Cardiac septum (tissue), 1 donor: ENCODE measurements around the gene MMD. TPM values are rescaled to one million over a fixed set of nuclear protein-coding genes. Genes with fewer than 3 reads are reported as not detected.
"Not testable (repeated sequence)": the region's sequence is repeated elsewhere in the genome, so short reads cannot be mapped to it uniquely, and the experiment has no call there.

Source experiments
- DNase-seq: peaks from one replicate; pipeline ENCODE4 v3.0.0-alpha.2; 2020; ENCODE audit warnings: low spot score
- intact Hi-C: fragments of 100-400 bp; cut with DNase I; formaldehyde crosslinking; loops from one replicate; pipeline ENCODE4 v1.14.0; 2022
- total RNA-seq: library from RNA; stranded (reverse); fragmentation: NEBNext Ultra II Directional; extraction: Animal tissue kit (Norgen Biotek cat#: 25700); gene quantifications from one replicate; pipeline ENCODE4 v1.2.1, GENCODE V29; 2021
- donor health status: DM: no; HTN: no; CAD: no.

MMD gene
- total RNA-seq, 1 donor from 2014 or later: 12.6 TPM

DNA sequence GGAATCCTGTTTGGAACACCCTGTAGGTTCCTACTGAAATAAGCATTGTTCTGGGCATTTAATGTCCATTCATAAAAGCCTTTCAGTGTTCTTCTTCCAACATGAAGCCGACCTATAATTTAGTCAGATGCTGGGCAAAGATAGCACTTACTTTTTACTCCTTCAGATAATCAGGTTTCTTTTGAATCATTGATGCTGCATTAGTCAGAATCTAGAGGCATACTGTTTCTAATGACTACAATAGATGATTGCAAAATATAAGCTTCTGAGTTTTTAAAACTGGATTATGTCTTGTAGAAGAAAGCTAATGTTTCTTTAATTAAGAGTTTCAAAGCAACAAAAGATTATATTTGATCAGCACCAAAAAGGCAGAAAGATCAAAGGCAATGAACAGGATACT is 16.0 kb downstream of the MMD start:
- intact Hi-C loops: no loop called here
- DNase-seq: no peak

DNA sequence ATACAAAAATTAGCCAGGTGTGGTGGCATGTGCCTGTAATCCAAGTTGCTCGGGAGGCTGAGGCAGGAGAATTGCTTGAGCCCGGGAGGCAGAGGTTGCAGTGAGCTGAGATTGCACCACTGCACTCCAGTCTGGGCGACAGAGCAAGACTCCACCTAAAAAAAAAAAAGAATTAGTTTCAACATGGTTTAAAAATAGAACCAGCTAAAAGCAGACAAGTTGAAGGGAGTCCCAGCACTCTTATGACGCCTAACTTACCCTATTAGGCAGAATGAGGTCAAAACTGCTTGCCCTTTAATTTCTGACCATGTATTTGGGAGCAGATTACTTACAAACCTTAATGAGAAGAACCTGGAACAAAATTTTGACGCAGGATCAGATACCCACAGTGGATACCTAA is 17.4 kb downstream of the MMD start:
- DNase-seq, intact Hi-C loops: not testable (repeated sequence)

DNA sequence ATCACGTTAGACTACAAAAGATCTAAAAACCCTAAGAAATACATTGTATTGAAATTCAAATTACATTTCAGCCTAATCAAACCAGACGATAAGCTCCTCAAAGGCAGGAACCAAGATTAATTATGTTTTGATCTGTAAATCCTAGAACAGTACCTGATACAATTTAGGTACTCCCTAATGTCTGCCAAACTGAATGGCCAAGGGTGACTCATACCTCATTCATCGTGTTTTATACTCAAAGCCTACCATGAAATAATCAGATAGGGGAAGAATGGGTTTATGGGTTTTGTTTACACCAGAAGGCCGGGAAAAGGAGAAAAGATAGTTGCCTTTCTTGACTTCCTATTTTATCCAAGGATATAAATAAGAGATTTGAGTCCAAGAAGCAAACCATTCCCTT is 19.3 kb downstream of the MMD start:
- intact Hi-C loops: no loop called here
- DNase-seq: no peak

DNA sequence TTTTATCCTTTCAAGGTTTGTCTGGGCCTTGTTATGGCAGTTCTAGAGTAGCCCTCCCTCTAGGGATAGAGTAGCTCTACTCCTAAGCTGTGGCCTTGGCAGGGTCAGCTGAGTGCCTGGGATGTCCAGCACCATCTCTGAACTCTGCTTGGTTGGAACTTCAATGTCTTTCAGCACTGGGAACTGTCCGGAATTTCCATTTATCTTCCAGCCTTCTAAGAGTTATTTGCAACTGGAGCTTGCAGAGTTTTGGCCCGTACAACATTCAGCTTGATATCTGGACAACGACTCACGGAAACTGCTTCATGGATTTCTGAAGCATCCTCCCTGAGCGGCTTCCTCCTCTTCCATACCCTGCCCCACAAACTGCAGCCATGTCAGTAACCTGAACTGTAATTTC is 22.9 kb downstream of the MMD start:
- intact Hi-C loops: no loop called here

DNA sequence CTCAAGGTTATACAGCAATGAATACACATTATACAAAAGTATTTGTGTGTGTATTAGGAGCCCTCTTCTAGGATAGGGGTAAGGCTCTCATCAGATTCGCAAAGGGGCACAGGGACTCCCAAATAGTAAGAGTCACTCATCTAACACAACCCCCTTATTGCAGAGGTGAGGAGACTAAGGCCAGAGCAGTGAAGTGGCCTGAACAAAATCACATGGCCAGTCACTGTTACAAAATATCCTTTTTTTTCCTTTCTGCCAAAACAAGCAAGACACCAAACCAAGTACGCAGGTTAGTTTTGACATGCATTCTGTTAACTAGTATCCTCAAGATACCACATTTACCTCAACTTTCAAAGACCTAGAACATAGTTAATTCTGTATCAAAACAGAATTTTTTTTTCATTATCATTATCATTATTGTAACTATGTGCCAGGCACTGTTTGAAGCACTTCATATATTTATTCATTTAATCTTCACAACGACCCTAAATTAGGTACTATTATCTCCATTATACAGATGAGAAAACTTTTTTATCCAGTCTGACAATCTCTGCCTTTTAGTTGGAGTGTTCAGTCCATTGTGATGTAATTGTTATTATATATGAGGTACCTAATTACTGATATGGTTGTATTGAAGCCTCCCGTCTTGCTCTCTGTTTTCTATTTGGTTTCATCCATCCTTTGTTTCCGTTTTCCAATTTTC is 25.7 kb downstream of the MMD start:
- intact Hi-C loops: no loop called here
- no peak for DNase-seq

More for the DNA sequence above, 22.9 kb downstream of the MMD start:
- no peak for DNase-seq

DNA sequence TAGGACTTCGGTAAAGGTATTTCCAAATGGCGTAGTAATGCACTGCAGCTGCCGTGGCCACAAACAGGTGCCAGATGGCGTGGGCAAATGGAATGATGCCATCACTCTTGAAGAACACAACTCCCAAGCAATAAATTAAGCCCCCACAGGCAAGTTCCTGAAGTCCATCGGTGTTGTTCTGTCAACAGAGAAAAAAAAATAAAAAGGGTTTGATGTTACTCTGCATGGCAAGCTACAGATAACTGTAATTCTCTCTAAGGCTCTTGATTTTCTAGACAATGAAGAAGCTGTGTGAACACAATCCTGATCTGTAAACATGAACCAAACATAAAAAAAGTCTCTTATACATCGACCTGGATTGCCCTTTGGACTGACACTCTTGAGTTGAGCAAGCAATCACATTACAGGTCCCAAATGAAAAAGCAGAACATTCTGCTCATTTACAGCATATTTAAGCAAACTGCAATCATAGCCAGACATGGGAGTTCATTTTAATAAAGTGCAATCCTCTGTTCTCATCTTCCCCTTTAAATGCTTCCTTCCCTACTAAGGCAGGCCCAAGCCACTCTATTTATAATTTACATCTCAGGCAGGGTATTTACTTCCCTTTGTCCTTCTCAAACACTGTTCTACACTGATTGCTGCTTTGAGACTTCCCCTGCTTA is 27.1 kb downstream of the MMD start:
- intact Hi-C loops: no loop called here
- no peak for DNase-seq

DNA sequence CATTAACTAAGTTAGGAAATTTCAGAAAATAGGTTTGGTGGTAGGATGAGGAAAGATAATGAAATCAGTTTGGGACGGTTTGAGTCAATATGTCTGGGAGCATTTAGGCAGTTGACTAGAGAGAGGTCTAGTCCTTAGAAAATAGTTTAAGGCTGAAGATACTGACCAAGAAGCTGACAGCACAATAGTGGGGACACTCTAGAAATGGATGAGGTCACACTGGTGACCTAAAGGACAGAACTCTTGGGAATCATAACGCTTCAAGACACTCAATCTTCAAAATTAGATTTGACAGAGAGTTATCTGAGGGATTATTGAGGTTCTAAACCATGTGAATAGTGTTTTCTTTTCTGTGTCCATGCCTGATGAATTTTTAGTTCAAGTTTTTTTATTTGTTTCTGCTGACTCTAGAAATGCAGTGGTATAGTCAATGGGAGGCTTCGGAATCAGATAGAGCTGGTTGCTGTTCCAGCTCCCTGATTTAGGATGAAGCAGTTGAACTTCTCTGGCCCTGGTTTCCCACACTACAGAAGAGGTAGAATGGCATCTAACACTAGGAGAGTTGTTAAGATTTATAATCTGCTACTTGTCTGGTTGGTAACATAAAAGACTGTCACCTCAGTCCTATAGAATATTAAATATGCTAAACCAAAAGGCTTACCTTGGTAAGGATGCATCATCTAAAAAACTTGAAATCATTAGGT is 29.7 kb downstream of the MMD start:
- intact Hi-C loops: no loop called here

DNA sequence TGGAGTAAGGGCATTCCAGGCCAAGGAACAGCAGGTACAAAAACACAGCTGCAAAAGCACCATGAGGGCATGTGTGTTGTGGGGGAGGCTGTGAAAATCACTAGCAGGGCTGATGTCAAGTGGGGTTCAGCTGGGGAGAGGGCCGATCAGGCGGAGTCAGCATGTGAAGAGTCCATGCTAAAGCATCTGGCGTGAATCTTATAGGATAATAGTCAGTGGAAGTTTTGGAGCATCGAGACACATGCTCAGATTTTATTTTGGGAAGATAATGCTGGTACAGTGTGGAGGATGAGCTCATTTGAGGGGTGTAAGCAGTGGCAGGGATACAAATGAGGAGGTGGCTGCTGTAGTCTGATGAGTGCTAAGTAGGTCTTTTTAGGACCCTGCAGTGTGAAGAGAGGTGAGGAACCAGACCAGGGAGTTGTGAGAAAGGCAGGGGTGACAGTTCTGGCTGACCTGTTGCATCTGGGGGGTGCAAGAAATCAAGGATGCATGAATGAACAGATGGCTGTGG is 30.3 kb downstream of the MMD start:
- no peak for DNase-seq
- intact Hi-C loops: no loop called here

More for the DNA sequence above, 29.7 kb downstream of the MMD start:
- DNase-seq: no peak

DNA sequence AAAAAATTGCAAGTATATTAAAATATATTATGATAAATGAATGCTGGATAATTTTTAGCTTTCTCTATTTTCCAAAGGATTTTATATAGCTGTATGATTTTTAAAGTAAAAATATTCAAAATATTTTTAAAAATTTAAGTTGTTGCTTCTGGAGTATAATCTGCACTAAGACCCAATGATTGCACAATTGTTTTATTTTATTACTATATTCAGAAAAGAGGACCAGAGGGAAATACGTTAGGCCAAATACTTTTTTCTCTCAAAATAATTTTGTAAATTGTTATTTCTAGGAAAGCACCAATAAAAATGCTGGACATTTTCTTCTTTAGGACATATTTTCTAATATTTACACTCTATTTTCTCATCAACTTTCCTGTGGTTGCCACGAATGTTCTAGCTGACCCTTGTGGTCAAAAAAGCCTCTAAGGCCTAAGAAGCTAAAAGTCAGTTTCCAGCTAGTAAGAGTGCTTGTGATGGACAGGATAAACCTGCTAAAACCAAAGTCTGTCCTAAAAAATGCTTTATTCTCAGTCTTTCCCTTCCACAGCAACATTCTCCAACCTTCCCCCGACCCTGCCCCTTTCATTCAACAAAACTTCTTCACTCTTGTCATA is 31.2 kb downstream of the MMD start:
- DNase-seq: no peak
- intact Hi-C loops: no loop called here

DNA sequence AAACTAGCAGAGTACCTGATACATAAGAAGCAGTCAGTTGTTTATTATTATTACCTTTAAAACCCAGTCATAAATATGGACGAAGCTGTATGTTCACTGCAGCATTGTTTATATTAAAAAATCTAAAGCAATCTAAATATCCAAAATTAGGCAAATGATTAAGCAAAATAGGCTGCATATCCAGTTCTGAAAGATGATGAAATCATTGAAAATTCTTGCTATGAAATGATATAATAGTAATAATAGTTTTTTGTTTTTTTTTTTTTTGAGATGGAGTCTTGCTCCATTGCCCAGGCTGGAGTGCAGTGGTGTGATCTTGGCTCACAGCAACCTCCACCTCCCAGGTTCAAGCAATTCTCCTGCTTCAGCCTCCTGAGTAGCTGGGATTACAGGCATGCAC is 31.9 kb downstream of the MMD start:
- intact Hi-C loops, DNase-seq: not testable (repeated sequence)

DNA sequence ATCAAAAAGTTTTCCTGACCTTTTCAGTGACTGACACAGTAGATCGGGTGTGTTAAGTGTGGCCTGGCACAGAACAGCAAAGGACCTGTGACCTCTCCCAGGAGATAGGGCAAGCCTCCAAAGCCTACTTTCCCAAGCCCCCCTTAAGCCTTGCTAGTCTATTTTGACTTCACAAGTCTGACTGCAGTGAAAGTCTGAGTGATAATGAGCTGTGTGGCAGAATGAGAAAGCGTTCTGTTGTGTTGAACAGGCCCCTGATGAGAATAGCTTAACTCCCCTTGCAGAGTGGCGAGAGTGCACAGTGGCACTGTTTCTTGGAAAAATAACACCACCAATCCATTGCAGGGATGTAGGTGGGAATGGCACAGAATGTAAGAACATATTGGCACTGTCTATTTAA is 32.8 kb downstream of the MMD start:
- DNase-seq: no peak
- intact Hi-C loops: no loop called here

DNA sequence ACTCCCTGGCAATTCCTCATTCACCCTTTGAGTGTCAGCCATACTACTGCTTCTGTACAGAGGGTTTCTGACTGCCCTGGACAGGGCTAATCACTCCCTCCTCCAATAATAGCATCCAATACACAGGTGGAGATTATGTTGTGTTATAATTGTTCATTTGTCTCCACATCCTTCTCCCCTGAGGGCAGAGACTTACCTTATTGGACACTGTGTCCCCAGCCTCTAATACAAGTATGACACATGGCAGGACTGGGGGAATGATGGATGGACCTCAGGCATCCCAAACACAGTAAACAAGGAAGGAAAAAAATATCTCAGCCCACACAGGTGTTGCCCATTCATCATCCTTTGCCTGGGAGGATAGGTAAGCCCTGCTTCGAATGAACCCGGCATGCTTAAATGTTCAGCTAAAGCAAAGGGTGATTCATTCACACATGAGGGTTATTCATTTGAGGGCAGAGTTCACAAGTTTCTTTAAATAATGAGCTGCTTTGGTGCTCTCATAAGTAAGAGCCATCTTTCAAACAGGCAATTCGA is 34.8 kb downstream of the MMD start:
- no peak for DNase-seq
- intact Hi-C loops: no loop called here

DNA sequence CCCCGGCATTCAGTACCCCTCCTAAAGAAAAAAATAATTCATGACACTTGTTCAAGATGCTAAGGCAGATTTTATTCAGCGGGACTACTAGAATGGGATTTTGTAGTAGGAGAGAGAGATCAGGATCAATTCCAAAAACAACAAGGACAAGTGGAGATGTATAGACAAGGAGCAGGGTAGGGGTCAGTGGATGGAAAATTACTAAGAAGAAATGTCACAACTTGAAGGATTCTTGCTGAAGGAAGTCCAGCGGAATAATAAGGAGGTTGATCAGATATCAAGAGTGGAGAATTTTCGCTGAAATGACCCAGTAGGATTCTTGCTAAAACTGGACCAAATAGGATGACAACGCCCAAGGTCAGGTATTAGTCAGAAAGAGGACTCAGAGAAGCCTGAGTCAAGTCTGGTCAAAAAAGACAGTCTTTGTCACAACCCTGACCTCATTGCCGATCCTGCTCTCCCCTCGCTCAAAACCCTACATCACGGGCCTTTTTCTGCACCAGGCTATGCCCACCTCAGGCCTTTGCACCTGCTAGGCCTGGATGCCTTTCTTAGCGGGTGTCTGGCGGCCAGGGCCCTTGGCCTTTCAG is 36.9 kb downstream of the MMD start:
- no peak for DNase-seq
- intact Hi-C loops: no loop called here

DNA sequence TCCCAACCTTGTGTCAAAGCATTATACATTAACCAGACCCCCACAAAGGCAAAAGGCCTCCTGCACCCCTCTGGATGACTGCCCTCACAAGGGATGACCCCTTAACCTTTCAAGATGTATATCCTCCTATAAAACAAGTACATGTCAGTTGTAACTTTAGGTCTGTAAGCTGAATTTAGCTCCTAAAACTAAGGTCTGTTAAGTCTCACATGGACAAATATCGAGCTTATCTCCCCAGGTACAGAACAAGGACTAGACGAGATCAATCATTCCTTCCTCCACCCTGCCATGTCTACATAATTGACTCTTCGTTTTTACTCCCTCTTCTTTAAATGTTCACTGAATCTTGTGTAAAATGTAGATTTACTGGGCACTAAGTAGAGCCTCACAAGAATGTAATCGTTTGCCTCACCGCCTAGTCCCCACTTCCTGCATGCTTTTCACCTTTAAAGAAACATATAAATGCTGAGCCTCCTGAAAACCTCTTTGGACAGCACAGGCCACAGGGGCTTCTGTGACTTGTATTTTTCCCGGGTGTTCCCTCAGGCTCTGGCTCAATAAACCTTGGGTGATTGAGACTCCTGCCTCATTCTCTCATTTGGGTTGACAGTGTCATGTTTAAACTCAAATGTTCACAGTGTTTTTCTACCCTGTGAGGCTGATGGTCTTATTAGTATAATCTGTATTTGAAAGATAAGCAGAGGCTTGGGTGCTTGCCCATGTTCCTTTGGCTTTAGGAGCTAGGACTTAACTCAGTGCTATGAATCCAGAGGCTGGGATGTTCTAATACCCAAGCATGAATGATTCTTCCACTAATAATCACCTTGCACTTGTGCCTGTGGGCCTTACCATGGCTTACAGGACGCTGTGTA is 37.6 kb downstream of the MMD start:
- intact Hi-C loops: no loop called here
- no peak for DNase-seq

DNA sequence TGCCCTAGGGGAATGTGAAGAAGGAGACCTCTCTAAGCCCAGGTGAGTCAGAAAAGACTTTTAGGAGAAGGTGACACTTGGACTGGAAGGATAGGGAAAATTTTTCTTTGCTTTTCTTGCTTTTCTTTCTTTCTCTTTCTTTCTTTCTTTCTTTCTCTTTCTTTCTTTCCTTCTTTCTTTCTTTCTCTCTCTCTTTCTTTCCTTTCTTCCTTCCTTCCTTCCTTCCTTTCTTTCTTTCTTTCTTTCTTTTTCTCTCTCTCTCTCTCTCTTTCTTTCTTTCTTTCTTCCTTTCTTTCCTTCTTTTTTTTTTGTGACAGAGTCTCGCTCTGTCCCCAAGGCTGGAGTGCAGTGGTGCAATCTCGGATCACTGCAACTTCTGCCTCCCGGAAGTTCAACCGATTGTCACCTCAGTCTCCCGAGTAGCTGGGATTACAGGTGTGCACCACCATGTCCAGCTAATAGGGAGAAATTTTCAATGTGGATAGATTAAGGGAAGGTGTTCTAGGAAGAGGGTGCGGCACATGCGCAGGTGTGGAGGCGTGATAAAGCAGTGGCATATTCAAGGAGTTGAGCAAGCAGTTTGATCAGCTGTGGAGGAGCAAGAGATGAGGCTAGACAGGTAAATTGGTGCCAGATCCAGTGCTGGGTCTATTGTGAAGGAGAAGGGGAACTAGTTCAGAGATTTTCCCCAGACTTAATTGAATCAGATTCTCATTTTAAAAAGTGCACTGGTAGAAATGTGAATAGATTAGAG is 40.4 kb downstream of the MMD start:
- intact Hi-C loops: no loop called here

DNA sequence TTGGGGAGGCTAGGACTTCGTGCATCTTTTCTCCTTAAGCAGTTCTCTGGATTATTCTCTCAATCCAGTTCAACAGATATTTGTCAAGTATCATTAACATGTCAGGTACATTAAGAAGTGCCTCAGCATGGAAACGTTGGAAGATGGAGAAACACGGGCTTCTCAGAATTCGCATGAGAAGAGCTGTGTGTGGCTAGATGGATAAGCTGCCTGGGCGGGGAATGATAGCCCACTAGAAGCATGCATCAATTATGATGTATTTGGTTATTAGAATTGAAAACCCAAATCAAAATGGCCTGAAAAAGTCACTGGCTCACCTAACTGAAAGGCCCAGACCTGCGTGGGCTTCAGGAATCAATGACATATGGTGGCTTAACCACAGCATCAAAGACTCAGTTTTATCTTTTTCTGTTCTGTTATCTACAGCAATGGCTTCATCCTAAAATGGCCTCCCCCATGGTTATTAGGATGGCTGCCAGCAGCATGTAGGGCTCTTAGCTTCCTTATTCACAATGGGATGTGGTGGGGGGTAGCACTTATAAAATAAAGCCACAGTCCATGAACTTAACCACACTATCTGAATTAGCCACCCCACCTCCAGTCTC is 43.9 kb downstream of the MMD start:
- intact Hi-C loops: no loop called here
- DNase-seq: no peak

More for the DNA sequence above, 40.4 kb downstream of the MMD start:
- no peak for DNase-seq

DNA sequence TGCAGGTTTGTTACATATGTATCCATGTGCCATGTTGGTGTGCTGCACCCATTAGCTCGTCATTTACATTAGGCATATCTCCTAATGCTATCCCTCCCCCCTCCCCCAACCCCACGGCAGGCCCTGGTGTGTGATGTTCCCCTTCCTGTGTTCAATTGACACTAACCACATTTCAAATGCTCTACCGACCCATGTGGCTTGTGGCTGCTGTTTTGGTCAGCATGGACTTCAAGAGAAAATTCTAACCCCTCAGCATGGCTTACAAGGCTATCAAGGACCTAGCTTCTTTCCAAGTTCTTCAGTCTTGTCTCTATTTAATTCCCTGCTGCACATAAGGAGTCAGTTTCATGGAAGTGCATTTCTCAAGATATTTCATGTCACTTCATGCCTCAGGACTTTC is 52.9 kb downstream of the MMD start:
- no peak for DNase-seq
- intact Hi-C loops: no loop called here
